GM13977 (cell line): ENCODE measurements around the gene GALNT9.
"Not testable (repeated sequence)": the region's sequence is repeated elsewhere in the genome, so short reads cannot be mapped to it uniquely, and the experiment has no call there.

Experiments
- DNase-seq: peaks from one replicate; pipeline ENCODE4 v3.0.0; 2012; ENCODE audit warnings: low spot score
- in situ Hi-C: fragments of 300-500 bp; cut with MboI; formaldehyde crosslinking; loops from one replicate; pipeline ENCODE4 v1.12.0; 2022; ENCODE audit warnings: low sequenced_read_pairs, low pct_unique_long_range_greater_than_20kb, mixed read lengths, inconsistent platforms; ENCODE audit not compliant: unreplicated experiment
- TF ChIP-seq, protein P1 (sequence below): IDR thresholded peaks from 2 replicates; pipeline ENCODE4 v1.5.1; 2012; ENCODE audit warnings: mild to moderate bottlenecking, control low read depth; ENCODE audit not compliant: insufficient read depth; ENCODE audit errors: extremely low read depth, missing control alignments

GALNT9 gene

DNA sequence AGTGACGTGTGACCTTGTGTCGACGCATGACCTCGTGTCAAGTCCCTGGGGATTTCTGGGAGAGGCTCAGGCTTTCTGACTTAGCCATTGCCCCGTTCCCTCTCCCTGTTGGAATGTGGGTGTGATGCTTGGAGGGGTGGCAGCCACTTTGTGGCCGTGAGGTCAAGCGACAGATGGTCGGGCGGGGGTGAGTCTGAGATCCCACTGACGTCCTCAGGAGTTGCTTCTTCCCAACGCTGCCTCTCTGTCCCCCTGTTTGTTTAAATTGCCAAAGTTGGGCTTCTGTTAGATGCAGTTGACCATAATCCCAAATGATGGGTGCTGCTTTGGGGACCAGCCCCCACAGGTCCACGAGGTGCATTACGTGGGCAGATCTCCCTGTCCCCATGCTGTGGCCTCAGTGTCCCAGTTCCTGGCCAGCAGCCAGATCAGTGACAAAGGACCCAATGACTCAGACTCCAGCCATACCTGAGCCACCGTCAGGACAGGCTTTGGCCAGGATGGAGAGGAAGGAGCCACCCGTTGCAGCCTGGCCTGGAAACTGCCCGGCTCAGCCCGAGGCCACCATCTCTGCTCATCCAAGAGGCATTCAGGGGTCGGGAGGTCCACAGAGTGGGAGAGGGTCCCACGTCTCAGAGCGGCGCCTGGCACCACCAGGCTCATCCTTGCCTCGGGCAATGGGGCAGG lies 34.4 kb upstream of the GALNT9 start:
- DNase-seq = no peak
- TF ChIP-seq, protein P1, sequence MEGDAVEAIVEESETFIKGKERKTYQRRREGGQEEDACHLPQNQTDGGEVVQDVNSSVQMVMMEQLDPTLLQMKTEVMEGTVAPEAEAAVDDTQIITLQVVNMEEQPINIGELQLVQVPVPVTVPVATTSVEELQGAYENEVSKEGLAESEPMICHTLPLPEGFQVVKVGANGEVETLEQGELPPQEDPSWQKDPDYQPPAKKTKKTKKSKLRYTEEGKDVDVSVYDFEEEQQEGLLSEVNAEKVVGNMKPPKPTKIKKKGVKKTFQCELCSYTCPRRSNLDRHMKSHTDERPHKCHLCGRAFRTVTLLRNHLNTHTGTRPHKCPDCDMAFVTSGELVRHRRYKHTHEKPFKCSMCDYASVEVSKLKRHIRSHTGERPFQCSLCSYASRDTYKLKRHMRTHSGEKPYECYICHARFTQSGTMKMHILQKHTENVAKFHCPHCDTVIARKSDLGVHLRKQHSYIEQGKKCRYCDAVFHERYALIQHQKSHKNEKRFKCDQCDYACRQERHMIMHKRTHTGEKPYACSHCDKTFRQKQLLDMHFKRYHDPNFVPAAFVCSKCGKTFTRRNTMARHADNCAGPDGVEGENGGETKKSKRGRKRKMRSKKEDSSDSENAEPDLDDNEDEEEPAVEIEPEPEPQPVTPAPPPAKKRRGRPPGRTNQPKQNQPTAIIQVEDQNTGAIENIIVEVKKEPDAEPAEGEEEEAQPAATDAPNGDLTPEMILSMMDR = no peak
- in situ Hi-C loops = no loop called here

DNA sequence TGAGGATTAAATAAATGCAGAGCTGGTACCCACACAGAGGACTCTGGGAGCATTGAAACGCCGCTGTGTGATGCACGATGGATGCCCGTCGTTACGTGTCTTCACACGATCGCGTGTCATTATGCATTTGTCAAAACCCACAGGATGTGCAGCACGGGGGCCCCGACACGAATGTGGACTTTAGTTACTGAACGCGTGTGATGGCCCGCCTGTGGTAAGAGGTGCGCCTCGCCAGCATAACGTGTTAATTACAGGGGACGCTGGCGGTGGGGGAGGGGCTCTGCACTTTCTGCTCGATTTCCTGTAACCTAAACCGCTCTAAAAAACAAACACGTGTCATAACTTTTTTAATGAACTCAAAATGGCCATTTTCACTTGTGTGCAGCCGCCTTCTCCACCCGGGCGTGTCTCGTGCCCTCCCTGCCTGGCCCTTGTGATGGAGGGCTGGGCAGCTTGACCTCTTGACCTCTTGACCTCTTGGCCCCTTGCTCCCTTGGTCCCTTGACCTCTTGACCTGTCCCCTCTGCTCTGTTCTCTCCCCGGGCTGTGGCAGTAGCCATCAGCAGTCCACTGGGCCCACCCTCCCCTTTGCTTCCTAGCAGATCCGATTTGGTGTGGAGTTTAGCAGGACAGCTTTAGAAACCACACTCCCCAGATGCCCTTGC lies 33.7 kb upstream of the GALNT9 start:
- DNase-seq = no peak
- TF ChIP-seq, protein P1 = no peak
- in situ Hi-C loops = no loop called here

DNA sequence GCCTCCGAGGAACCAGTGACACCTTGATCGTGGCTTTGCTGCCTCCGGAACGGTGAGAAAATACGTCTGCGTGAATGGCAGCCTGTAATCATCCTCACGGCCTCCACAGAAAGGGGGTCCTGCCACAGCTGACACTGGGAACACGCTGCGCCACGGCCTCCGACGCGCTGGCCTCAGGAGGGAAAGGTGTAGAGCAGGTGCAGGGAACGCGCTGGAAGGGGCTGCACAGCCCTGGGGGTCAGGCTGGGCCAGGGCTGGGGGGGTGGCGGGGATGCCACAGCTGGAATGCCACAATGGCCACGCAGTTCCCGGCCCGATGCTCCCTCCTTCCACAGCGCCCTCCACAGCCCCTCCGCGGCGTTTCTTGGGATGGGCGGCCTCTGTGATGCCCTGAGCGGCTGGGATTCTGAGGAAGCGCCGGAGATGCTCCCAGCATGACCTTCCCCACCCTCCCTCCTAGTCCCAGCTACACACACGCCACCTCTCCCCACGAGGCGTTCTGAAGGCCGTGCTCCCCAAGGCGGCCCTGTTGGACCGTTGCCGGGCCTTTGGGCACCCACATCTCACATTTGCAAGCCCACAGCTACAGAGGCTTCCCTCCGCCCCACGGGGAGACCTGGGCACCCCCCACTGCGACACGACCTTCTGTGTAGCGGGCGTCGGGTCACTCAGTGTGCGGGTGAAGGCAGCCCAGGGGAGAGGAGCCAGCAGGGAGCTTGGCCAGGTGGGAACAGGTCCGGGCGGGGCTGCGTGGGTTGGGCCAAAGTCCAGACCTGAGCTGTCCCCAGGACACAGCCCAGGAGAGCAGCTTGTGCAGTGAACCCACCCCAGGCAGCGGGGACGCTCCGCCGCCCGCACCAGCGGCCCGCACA lies 31.8 kb upstream of the GALNT9 start:
- TF ChIP-seq, protein P1 = no peak

DNA sequence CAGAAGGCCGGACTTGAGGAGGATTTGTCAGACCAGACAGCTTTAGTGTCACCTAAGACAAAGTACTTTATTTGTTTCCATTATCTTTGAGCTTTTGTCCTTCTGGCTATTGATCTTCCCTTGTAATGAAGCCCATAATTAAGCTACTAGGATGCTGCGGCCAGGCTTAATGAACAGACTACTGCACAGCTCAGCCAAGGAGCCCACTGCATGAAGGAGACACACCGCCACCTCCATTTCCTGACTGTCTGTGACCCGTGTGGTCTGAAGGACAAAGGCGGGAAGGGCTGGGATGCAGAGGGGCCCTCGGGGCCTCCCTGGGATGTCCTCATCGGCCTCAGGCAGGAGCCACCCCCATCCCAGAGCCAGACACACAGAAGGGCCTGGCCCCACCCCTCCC lies 31.0 kb upstream of the GALNT9 start:
- no peak for DNase-seq
- in situ Hi-C loops = no loop called here
- TF ChIP-seq, protein P1 = no peak

More for the DNA sequence above, 31.8 kb upstream of the GALNT9 start:
- no peak for DNase-seq
- in situ Hi-C loops = no loop called here

DNA sequence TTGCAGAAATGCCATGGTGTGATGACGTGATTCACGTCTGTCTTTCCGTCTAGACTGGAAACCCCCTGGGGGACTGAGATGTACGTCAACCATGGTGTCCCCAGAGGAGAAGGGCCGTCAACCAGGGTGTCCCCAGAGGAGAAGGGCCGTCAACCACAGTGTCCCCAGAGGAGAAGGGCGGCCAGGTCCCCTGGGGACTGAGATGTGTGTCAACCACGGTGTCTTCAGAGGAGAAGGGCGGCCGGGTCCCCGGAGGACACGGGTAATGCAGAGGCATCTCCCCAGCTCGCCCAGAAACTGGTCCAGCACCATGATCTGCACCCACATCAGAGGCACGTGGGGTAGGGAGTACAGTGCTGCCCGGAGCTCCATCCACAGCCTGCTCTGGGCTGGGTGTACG lies 30.6 kb upstream of the GALNT9 start:
- TF ChIP-seq, protein P1 = no peak
- no peak for DNase-seq
- in situ Hi-C loops = no loop called here

DNA sequence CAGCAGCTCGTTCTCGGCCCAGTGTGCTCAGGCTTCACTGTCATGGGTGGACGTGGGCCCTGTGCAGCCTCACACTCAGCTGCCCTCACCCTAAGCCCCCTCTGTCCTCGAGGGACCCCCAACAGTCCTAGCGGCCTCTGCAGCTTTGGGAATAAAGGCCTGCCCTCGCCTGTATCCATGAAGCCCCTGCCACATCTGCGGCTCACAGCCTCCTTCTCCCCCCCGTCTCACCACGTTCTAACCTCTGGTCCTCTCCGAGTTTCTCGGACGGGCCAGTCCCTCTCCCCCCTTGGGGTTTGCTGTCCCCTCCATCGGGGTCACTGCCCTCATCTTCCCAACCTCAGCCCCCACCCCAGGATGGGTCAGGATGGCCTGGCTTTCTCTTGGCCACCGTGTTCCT lies 30.2 kb upstream of the GALNT9 start:
- TF ChIP-seq, protein P1 = no peak
- DNase-seq = no peak
- in situ Hi-C loops = no loop called here

DNA sequence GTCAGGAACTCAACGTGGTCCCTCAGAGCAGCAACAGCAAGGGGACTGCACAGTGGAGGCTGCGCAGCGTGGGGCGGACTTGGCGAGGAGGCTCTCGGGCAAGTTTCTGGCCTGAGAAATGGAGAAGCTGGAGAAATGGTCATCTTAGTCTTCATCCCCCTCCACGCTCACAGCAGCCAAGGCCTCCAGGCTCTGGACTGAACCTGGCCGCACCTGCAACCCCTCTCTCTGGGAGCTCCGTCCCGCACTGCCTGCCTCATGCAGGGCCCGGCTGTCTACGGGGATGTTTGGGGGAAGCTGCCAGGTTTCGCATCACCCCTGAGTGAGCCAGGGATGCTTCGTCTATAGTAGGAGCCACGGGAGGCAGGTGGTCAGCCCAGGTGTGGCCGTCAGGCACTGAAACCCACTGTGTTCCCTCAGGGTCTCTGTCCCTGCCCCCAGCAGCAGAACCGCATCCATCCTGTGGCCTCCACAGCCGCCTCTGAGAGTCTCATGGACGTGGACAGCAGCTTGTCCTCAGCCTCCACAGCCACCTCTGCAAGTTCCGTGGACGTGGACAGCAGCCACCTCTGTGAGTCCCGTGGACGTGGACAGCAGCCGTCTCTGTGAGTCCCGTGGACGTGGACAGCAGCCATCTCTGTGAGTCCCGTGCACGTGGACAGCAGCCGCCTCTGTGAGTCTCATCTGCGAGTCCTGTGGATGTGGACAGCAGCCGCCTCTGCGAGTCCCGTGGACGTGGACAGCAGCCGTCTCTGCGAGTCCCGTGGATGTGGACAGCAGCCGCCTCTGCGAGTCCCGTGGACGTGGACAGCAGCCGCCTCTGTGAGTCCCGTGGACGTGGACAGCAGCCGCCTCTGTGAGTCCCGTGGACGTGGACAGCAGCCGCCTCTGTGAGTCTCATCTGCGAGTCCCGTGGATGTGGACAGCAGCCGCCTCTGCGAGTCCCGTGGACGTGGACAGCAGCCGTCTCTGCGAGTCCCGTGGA lies 29.1 kb upstream of the GALNT9 start:
- in situ Hi-C loops, DNase-seq: not testable (repeated sequence)
